ENCODE data around the gene TBC1D5. TPM values are rescaled to one million over a fixed set of nuclear protein-coding genes. Genes with fewer than 3 reads are reported as not detected.
A peak's percentile ranks its signal among the peaks of the same experiment; 100 is the strongest.
"Not testable (repeated sequence)": the region's sequence is repeated elsewhere in the genome, so short reads cannot be mapped to it uniquely, and the experiment has no call there.

The TBC1D5 gene
- total RNA-seq, 1 donor, result 145 TPM

DNA sequence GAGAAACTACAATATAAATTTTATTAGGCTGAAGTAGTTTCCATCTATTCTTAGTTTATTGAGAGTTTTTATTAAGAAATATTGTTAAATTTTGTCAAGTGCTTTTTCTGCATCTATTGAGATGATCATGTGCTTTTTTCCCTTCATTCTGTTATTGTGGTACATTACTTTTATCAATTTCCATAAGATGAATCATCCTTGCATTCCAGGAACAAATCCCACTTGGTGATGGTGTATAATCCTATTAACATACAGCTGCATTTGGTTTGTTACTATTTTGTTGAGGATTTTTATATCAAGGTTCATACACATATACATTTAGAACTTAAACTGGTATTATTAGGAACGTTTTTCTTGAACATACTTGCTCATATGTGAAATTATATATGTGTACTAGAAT, 199.8 kb downstream of the TBC1D5 start:
- TF ChIP-seq, protein P1, sequence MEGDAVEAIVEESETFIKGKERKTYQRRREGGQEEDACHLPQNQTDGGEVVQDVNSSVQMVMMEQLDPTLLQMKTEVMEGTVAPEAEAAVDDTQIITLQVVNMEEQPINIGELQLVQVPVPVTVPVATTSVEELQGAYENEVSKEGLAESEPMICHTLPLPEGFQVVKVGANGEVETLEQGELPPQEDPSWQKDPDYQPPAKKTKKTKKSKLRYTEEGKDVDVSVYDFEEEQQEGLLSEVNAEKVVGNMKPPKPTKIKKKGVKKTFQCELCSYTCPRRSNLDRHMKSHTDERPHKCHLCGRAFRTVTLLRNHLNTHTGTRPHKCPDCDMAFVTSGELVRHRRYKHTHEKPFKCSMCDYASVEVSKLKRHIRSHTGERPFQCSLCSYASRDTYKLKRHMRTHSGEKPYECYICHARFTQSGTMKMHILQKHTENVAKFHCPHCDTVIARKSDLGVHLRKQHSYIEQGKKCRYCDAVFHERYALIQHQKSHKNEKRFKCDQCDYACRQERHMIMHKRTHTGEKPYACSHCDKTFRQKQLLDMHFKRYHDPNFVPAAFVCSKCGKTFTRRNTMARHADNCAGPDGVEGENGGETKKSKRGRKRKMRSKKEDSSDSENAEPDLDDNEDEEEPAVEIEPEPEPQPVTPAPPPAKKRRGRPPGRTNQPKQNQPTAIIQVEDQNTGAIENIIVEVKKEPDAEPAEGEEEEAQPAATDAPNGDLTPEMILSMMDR (IDR thresholded peaks at IDR 0.05; ENCODE audit: insufficient read depth, low read length), result no peak
- DNase-seq (ENCODE audit: low read depth), result peak; percentile 25
- no peak overlapping the region for H3K4me3 ChIP-seq (ENCODE audit: low read depth, low read length)

DNA sequence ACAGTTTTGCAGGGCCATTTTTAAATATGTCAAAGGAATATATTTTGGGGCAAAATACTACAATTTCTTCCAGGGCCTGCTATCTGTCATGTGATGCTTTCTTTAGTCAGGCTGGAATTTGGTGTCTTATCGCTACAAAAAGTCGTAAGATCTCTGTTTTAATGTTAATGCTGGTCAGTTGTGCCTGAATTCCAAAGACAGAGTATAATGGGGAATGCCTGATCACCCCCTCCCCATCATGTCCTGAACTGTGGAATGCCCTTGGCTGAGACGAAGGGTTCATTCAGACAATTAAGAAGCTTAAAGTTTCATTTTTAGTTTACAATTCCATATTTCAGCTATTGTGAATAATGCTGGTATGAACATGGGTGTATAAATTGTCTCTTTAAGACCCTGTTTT, 203.0 kb downstream of the TBC1D5 start:
- TF ChIP-seq, protein P1 (IDR thresholded peaks at IDR 0.05; ENCODE audit: insufficient read depth, low read length), result no peak
- DNase-seq (ENCODE audit: low read depth), result no peak
- no peak overlapping the region for H3K4me3 ChIP-seq (ENCODE audit: low read depth, low read length)

DNA sequence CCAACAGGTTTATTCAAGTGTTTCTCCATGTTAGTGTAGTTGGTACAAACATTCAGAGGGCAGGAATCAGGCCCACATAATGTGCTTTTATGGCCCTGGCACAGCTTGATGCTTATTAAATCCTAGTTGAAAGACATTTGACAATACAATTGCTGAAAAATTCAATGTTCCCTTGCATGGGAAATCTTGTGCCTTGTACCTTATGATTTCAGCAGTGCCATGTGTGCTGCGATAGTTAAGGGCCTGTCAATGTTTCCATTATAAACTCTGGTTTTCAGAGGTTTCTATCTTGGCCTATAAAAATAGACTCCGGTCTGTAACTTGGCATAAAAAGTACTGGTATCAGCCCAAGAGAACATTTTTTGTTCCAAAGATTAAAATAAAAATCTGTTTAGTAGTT, 207.2 kb downstream of the TBC1D5 start:
- H3K4me3 ChIP-seq (ENCODE audit: low read depth, low read length), result no peak overlapping the region
- TF ChIP-seq, protein P1 (IDR thresholded peaks at IDR 0.05; ENCODE audit: insufficient read depth, low read length), result no peak
- peak; percentile 18 for DNase-seq (ENCODE audit: low read depth)

DNA sequence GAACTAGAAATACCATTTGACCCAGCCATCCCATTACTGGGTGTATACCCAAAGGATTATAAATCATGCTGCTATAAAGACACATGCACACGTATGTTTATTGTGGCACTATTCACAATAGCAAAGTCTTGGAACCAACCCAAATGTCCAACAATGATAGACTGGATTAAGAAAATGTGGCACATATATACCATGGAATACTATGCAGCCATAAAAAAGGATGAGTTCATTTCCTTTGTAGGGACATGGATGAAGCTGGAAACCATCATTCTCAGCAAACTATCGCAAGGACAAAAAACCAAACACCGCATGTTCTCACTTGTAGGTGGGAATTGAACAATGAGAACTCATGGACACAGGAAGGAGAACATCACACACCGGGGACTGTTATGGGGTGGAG, 210.0 kb downstream of the TBC1D5 start:
- not testable (repeated sequence) for H3K4me3 ChIP-seq (ENCODE audit: low read depth, low read length); DNase-seq (ENCODE audit: low read depth)

DNA sequence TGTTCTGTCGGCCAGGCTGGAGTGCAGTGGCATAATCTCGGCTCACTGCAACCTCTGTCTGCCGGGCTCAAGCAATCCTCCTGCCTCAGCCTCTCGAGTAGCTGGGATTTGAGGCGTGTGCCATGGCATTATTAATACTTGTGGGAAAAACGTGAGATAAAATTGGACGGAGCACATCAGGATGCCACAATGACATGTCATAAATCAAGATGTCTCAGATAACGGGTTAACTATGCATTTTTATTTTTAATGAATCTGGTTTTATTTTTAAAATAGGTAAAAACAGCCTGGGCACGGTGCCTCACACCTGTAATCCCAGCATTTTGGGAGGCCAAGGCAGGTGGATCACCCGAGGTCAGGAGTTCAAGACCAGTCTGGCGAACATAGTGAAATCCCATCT, 212.8 kb downstream of the TBC1D5 start:
- H3K4me3 ChIP-seq (ENCODE audit: low read depth, low read length), result no peak overlapping the region
- TF ChIP-seq, protein P1 (IDR thresholded peaks at IDR 0.05; ENCODE audit: insufficient read depth, low read length), result no peak
- DNase-seq (ENCODE audit: low read depth), result no peak

DNA sequence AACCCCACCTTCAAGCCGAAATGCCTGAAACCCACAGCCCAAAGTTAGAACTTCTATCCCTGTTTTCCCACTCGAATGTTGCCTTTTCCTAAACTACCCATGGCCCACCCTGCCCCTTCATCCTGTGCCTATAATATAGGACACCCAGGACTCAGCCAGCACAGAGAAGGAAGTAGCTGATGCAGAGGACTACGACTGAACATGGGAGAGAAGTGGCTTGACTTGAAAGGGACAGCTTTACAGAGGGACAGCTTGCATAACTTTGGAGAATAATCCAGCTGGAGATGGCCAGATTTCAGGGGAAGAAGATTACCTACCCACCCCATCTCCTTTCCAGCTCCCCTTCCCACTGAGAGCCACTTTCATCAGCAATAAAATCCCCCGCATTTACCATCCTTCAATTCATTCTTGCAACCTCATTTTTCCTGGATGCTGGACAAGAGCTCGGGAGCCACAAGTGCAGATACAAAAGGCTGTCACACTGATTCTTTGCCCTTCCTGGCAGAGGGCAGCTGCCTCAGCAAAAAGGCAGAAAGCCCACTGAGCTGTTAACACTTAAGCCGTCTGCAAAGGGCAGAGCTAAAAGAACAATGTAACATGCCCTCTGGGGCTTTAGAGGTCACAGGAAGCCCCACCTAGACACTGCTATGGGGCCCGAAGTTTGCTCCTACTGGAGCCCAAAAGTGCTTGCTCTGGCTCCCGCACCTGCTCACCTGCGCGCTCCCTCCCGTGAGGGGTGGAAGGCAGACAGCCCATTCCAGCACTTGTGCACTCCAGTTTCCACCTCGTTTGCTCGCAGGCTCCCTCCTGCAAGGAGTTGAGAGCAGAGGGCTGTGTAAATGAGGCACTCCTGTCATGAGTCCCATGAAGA, 224.0 kb downstream of the TBC1D5 start:
- no peak overlapping the region for H3K4me3 ChIP-seq (ENCODE audit: low read depth, low read length)
- no peak for DNase-seq (ENCODE audit: low read depth)
- TF ChIP-seq, protein P1 (IDR thresholded peaks at IDR 0.05; ENCODE audit: insufficient read depth, low read length), result no peak

DNA sequence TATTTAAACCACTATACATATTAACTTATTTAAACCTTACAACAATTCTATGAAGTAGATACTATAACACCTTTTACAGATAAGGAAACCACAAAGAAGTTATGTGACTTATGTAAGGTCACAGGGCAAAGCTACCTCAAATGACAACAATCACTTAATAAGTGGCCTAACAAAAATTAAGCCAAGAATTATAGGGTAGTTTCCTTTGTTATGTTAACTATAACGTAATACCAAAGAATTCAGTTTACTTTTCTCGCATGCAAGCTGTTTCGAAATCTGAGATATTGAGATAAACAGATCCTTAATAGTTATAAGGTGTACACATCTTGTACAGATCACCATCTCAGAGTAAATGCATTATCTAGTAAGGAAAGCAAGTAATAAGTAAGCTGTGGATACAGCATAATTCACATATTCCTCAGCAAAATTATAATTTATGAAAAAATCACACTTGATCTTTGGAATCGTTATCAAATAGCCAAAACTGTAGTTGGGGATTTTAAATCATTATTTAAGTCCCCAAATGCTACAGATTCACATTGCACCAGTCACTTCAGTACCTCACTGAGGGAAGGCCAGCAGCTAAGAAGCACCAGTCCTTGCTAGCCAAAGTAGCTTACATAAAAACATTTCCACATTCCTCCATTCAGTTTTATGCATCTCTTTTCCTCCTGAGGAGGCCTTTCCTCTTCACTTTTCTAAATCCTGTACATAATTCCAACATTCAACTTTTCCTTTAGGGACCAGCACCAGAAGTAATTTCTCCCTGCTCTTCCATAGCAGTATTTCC, 226.8 kb downstream of the TBC1D5 start:
- peak; percentile 6 for DNase-seq (ENCODE audit: low read depth)
- TF ChIP-seq, protein P1 (IDR thresholded peaks at IDR 0.05; ENCODE audit: insufficient read depth, low read length), result no peak
- H3K4me3 ChIP-seq (ENCODE audit: low read depth, low read length), result no peak overlapping the region
